ENCODE results near the gene ZDHHC7.
"Not testable (repeated sequence)": the region's sequence is repeated elsewhere in the genome, so short reads cannot be mapped to it uniquely, and the experiment has no call there.

Gene ZDHHC7

GRCh38 chr16:85010931-85011845 lies at the start of gene ZDHHC7:
Gene ZDHHC7 (minus strand): TSS chr16:85011535. CDS start chr16:84990618, 20,917 bp downstream.
- peak; percentile 96 for DNase-seq (ENCODE audit: low spot score)

- DNase-seq (ENCODE audit: low spot score) = no peak
Observed at GRCh38 chr16:85058909-85059308, 47.6 kb upstream of the ZDHHC7 start.

GRCh38 chr16:85057948-85058347 lies 46.6 kb upstream of the ZDHHC7 start:
- no peak for DNase-seq (ENCODE audit: low spot score)

- peak; percentile 77 for DNase-seq (ENCODE audit: low spot score)
Observed at GRCh38 chr16:85057212-85057889, 46.0 kb upstream of the ZDHHC7 start.

GRCh38 chr16:85056211-85056748 lies 44.9 kb upstream of the ZDHHC7 start:
- peak; percentile 49 for DNase-seq (ENCODE audit: low spot score)

GRCh38 chr16:85055493-85056210 lies 44.3 kb upstream of the ZDHHC7 start:
- DNase-seq (ENCODE audit: low spot score) = no peak

- no peak for DNase-seq (ENCODE audit: low spot score)
Observed at GRCh38 chr16:85054948-85055492, 43.7 kb upstream of the ZDHHC7 start.

- not testable (repeated sequence) for DNase-seq (ENCODE audit: low spot score)
Observed at GRCh38 chr16:85054321-85054720, 43.0 kb upstream of the ZDHHC7 start.

GRCh38 chr16:85052536-85052935 lies 41.2 kb upstream of the ZDHHC7 start:
- no peak for DNase-seq (ENCODE audit: low spot score)

- no peak for DNase-seq (ENCODE audit: low spot score)
Observed at GRCh38 chr16:85051683-85052082, 40.3 kb upstream of the ZDHHC7 start.

- DNase-seq (ENCODE audit: low spot score) = no peak
Observed at GRCh38 chr16:85051067-85051581, 39.8 kb upstream of the ZDHHC7 start.

- no peak for DNase-seq (ENCODE audit: low spot score)
Observed at GRCh38 chr16:85049706-85050305, 38.5 kb upstream of the ZDHHC7 start.

GRCh38 chr16:85048921-85049562 lies 37.7 kb upstream of the ZDHHC7 start:
- no peak for DNase-seq (ENCODE audit: low spot score)

- no peak for DNase-seq (ENCODE audit: low spot score)
Observed at GRCh38 chr16:85047867-85048455, 36.6 kb upstream of the ZDHHC7 start.

- DNase-seq (ENCODE audit: low spot score) = no peak
Observed at GRCh38 chr16:85046931-85047866, 35.9 kb upstream of the ZDHHC7 start.

GRCh38 chr16:85046472-85046916 lies 35.2 kb upstream of the ZDHHC7 start:
- DNase-seq (ENCODE audit: low spot score) = no peak

- DNase-seq (ENCODE audit: low spot score) = no peak
Observed at GRCh38 chr16:85045641-85046471, 34.5 kb upstream of the ZDHHC7 start.

GRCh38 chr16:85045077-85045476 lies 33.7 kb upstream of the ZDHHC7 start:
- no peak for DNase-seq (ENCODE audit: low spot score)
